IMR-90 (cell line): Measurements from ENCODE around the gene CWF19L2. TPM values are rescaled to one million over a fixed set of nuclear protein-coding genes. Genes with fewer than 3 reads are reported as not detected.

Experiments used
- ATAC-seq: fragments of 200-7000 bp; cut with Tn5 transposase; 2 replicates; pipeline ENCODE4 v1.9.1; 2020; ENCODE audit warnings: low read depth, mild to moderate bottlenecking, moderate library complexity
- BruUV-seq: library from RNA; stranded (reverse); fragments of 400-500 nt; replicated peaks from 2 replicates; lab custom pipeline; 2021; lab: Mats Ljungman, UMichigan
- CTCF ChIA-PET: fragments of 300-600 bp; formaldehyde crosslinking; extraction: SDS; loops from one replicate; lab custom pipeline; 2021; ENCODE audit warnings: antibody characterized with exemption; lab: Yijun Ruan, JAX
- POLR2A ChIA-PET: fragments of 300-600 bp; sonication (Branson Sonifier 250); formaldehyde crosslinking; loops from one replicate; lab custom pipeline; 2022; ENCODE audit warnings: antibody characterized with exemption; ENCODE audit not compliant: unreplicated experiment; lab: Charles Lee
- DNase-seq: peaks from one replicate; pipeline ENCODE4 v3.0.0; 2013
- H2AFZ ChIP-seq: replicated peaks from 2 replicates; pipeline ENCODE3; 2013; ENCODE audit warnings: low read length, mild to moderate bottlenecking; ENCODE audit not compliant: poor library complexity
- H2AK5ac ChIP-seq: 2 replicates; pipeline ENCODE4 v1.6.1; 2013; ENCODE audit warnings: low read depth, low read length, inconsistent platforms
- H2AK9ac ChIP-seq: replicated peaks from 2 replicates; pipeline ENCODE3; 2013; ENCODE audit warnings: mild to moderate bottlenecking, low read depth, low read length, moderate library complexity; ENCODE audit not compliant: poor library complexity
- H2BK120ac ChIP-seq: 2 replicates; pipeline ENCODE4 v1.6.1; 2013; ENCODE audit warnings: low read depth, low read length, inconsistent platforms
- H2BK15ac ChIP-seq: 3 replicates; pipeline ENCODE4 v1.6.1; 2013; ENCODE audit warnings: low read depth, low read length, inconsistent platforms
- H2BK20ac ChIP-seq: 2 replicates; pipeline ENCODE4 v1.6.1; 2013; ENCODE audit warnings: low read depth, mild to moderate bottlenecking, inconsistent platforms, low read length, moderate library complexity
- H2BK5ac ChIP-seq: 2 replicates; pipeline ENCODE4 v1.6.1; 2013; ENCODE audit warnings: mild to moderate bottlenecking, low read depth, low read length, inconsistent platforms; ENCODE audit not compliant: poor library complexity, severe bottlenecking
- H3K14ac ChIP-seq: replicated peaks from 2 replicates; pipeline ENCODE4 v1.6.1; 2013; ENCODE audit warnings: low read depth, low read length, inconsistent platforms
- H3K18ac ChIP-seq: 2 replicates; pipeline ENCODE4 v1.6.1; 2013; ENCODE audit warnings: low read depth, low read length, control low read depth
- H3K23ac ChIP-seq: 2 replicates; pipeline ENCODE4 v1.6.1; 2013; ENCODE audit warnings: low read depth, low read length, inconsistent platforms
- H3K27ac ChIP-seq: 2 replicates; pipeline ENCODE4 v1.5.1; 2013; ENCODE audit warnings: mild to moderate bottlenecking, control low read depth, low read length; ENCODE audit not compliant: insufficient read depth
- H3K27me3 ChIP-seq: 2 replicates; pipeline ENCODE4 v1.6.1; 2013; ENCODE audit warnings: low read length; ENCODE audit not compliant: control insufficient read depth, insufficient read depth
- H3K36me3 ChIP-seq: 2 replicates; pipeline ENCODE4 v1.6.1; 2013; ENCODE audit warnings: low read length, mixed read lengths; ENCODE audit not compliant: control insufficient read depth, insufficient read depth
- H3K4ac ChIP-seq: 2 replicates; pipeline ENCODE4 v1.6.1; 2013; ENCODE audit warnings: low read depth, low read length, inconsistent platforms
- H3K4me1 ChIP-seq: 2 replicates; pipeline ENCODE4 v1.6.1; 2013; ENCODE audit warnings: low read length, mixed read lengths; ENCODE audit not compliant: control insufficient read depth, insufficient read depth
- H3K4me2 ChIP-seq: 2 replicates; pipeline ENCODE4 v1.6.1; 2013; ENCODE audit warnings: low read depth, mild to moderate bottlenecking, control low read depth, low read length, moderate library complexity
- H3K4me3 ChIP-seq: 2 replicates; pipeline ENCODE4 v1.5.1; 2013; ENCODE audit warnings: low read depth, mild to moderate bottlenecking, control low read depth, low read length, moderate library complexity; ENCODE audit not compliant: insufficient read depth
- H3K56ac ChIP-seq: 2 replicates; pipeline ENCODE4 v1.6.1; 2013; ENCODE audit warnings: low read length, inconsistent platforms; ENCODE audit not compliant: insufficient read depth; ENCODE audit errors: extremely low read depth
- H3K79me1 ChIP-seq, 2 experiments: 2 replicates each; pipeline ENCODE4 v1.6.1; 2013; ENCODE audit warnings: low read length in 2 of 2, inconsistent platforms in 1 of 2, low read depth in 1 of 2
- H3K9ac ChIP-seq: 2 replicates; pipeline ENCODE4 v1.6.1; 2013; ENCODE audit warnings: low read depth, low read length, control low read depth
- H3K9me1 ChIP-seq: 2 replicates; pipeline ENCODE4 v1.6.1; 2013; ENCODE audit warnings: low read length, inconsistent platforms; ENCODE audit not compliant: insufficient read depth
- H3K9me3 ChIP-seq: 2 replicates; pipeline ENCODE4 v1.6.1; 2013; ENCODE audit warnings: low read length; ENCODE audit not compliant: control insufficient read depth, insufficient read depth
- H4K20me1 ChIP-seq: 2 replicates; pipeline ENCODE4 v1.6.1; 2013; ENCODE audit warnings: low read length, inconsistent platforms; ENCODE audit not compliant: insufficient read depth
- H4K5ac ChIP-seq: 2 replicates; pipeline ENCODE4 v1.6.1; 2013; ENCODE audit warnings: mild to moderate bottlenecking, low read depth, low read length, control low read depth
- H4K8ac ChIP-seq, 2 experiments: 2 replicates each; pipeline ENCODE4 v1.6.1; 2013; ENCODE audit warnings: low read depth in 2 of 2, low read length in 2 of 2, control low read depth in 1 of 2, inconsistent platforms in 1 of 2
- H4K91ac ChIP-seq: 2 replicates; pipeline ENCODE4 v1.6.1; 2013; ENCODE audit warnings: low read depth, low read length, inconsistent platforms; ENCODE audit not compliant: insufficient read depth
- BHLHE40 ChIP-seq: fragments of 150-350 bp; IDR thresholded peaks from 2 replicates; pipeline ENCODE4 v1.6.1; 2016; ENCODE audit warnings: mild to moderate bottlenecking, low read depth, low read length
- CEBPB ChIP-seq: IDR thresholded peaks from 2 replicates; pipeline ENCODE4 v1.6.1; 2012; ENCODE audit warnings: low read depth, low read length, improper control_type of control experiment
- CHD1 ChIP-seq: IDR thresholded peaks from 2 replicates; pipeline ENCODE4 v1.6.1; 2012; ENCODE audit warnings: low read depth, low read length, improper control_type of control experiment
- CTCF ChIP-seq: conservative IDR thresholded peaks from 2 replicates; pipeline ENCODE4 v1.5.1; 2012; ENCODE audit warnings: mild to moderate bottlenecking, low read depth, low read length, improper control_type of control experiment
- FOS ChIP-seq: fragments of 150-350 bp; IDR thresholded peaks from 2 replicates; pipeline ENCODE4 v1.6.1; 2016; ENCODE audit warnings: low read depth, low read length
- MAFK ChIP-seq: IDR thresholded peaks from 2 replicates; pipeline ENCODE4 v1.6.1; 2012; ENCODE audit warnings: low read depth, low read length, improper control_type of control experiment
- MAZ ChIP-seq: IDR thresholded peaks from 2 replicates; pipeline ENCODE4 v1.6.1; 2012; ENCODE audit warnings: low read depth, mild to moderate bottlenecking, low read length, improper control_type of control experiment, moderate library complexity, borderline replicate concordance
- MXI1 ChIP-seq: IDR thresholded peaks from 2 replicates; pipeline ENCODE4 v1.6.1; 2012; ENCODE audit warnings: low read depth, mild to moderate bottlenecking, low read length, moderate library complexity, borderline replicate concordance
- NFE2L2 ChIP-seq: fragments of 150-350 bp; IDR thresholded peaks from 2 replicates; pipeline ENCODE4 v1.6.1; 2016; ENCODE audit warnings: low read depth, mild to moderate bottlenecking, low read length
- POLR2A ChIP-seq: IDR thresholded peaks from 2 replicates; pipeline ENCODE4 v1.6.1; 2012; ENCODE audit warnings: mild to moderate bottlenecking, low read depth, low read length
- RAD21 ChIP-seq: IDR thresholded peaks from 2 replicates; pipeline ENCODE4 v1.6.1; 2012; ENCODE audit warnings: low read length, improper control_type of control experiment
- RCOR1 ChIP-seq: IDR thresholded peaks from 2 replicates; pipeline ENCODE4 v1.6.1; 2012; ENCODE audit warnings: mild to moderate bottlenecking, low read length, improper control_type of control experiment; ENCODE audit not compliant: insufficient replicate concordance
- RFX5 ChIP-seq: IDR thresholded peaks from 2 replicates; pipeline ENCODE4 v1.8.0; 2012; ENCODE audit warnings: low read depth, mild to moderate bottlenecking, low read length, moderate library complexity
- SMC3 ChIP-seq: fragments of 150-350 bp; IDR thresholded peaks from 2 replicates; pipeline ENCODE4 v1.6.1; 2016; ENCODE audit warnings: low read depth, mild to moderate bottlenecking, antibody characterized with exemption, low read length, moderate library complexity
- WGBS, 2 experiments: methylation state at CpG; one replicate each; pipeline versions ENCODE4 v1.1.5 to v1.1.7; 2013; ENCODE audit warnings: missing lambda C conversion rate in 2 of 2; ENCODE audit not compliant: insufficient read length in 1 of 2; ENCODE audit errors: extremely low coverage in 2 of 2; 5-methylcytosine and 5-hydroxymethylcytosine counted together
- dilution Hi-C: fragments of 300-500 bp; cut with HindIII; formaldehyde crosslinking; loops from one replicate; pipeline ENCODE4 v1.14.3; 2018; ENCODE audit warnings: low sequenced_read_pairs; ENCODE audit not compliant: unreplicated experiment
- in situ Hi-C: fragments of 300-500 bp; cut with MboI; formaldehyde crosslinking; loops from 3 replicates; pipeline ENCODE4 v1.14.3; 2019; ENCODE audit warnings: low sequenced_read_pairs, inconsistent platforms, mixed read lengths
- intact Hi-C: fragments of 100-400 bp; cut with micrococcal nuclease; formaldehyde crosslinking; loops from 2 replicates; pipeline ENCODE4 v1.10.0; 2022
- polyA plus RNA-seq, 3 experiments: library from polyadenylated mRNA; depleted of rRNA; stranded (reverse); fragments of >200 nt; gene quantifications; 2 replicates each; pipeline ENCODE4 v1.2.3, GENCODE V29; 2012; ENCODE audit warnings: low replicate concordance in 1 of 3
- total RNA-seq: library from RNA; depleted of rRNA; stranded (reverse); fragments of >200 nt; gene quantifications from 2 replicates; pipeline ENCODE4 v1.2.3, GENCODE V29; 2012
- TF ChIP-seq, protein P1 (sequence below): fragments of 150-350 bp; IDR thresholded peaks from 2 replicates; pipeline ENCODE4 v1.6.1; 2017; ENCODE audit warnings: mild to moderate bottlenecking, antibody characterized with exemption, low read length, low read depth
- TF ChIP-seq, protein P2 (sequence below): fragments of 150-350 bp; IDR thresholded peaks from 2 replicates; pipeline ENCODE4 v1.6.1; 2016; ENCODE audit warnings: low read depth, mild to moderate bottlenecking, low read length, moderate library complexity, borderline replicate concordance

The CWF19L2 gene
- total and polyA plus RNA-seq, 2 of the 4 experiments (the other 2 are of a cell fraction) = 1.7 to 3.8 TPM

GRCh38 chr11:107384144-107384852 is 73.3 kb downstream of the CWF19L2 start:
- Histone ChIP-seq H2BK20ac (no peak overlapping the region), H3K9me3 (no peaks in the 10 kb centered on the region), H2BK120ac (no peak overlapping the region), H2AFZ (no peak overlapping the region), H2BK5ac (no peak overlapping the region), H3K4ac (no peak overlapping the region), H3K36me3 (no peaks in the 10 kb centered on the region; the same call in 1 of the 2 replicates), H4K91ac (no peak overlapping the region), H3K79me1 (no peaks in the 10 kb centered on the region), H2AK9ac (no peak overlapping the region), H3K27ac (no peak overlapping the region), H4K5ac (no peak overlapping the region), H3K56ac (no peak overlapping the region), H3K4me3 (no peak overlapping the region), H3K23ac (no peak overlapping the region), H2BK15ac (no peak overlapping the region), H3K27me3 (no peaks in the 10 kb centered on the region), H3K14ac (no peak overlapping the region), H4K8ac (no peak overlapping the region), H3K9me1 (no peaks in the 10 kb centered on the region), H3K4me2 (no peak overlapping the region), H3K9ac (no peak overlapping the region), H3K18ac (no peak overlapping the region), H4K20me1 (no peaks in the 10 kb centered on the region), H3K4me1 (no peaks in the 10 kb centered on the region), H2AK5ac (no peak overlapping the region)
- no CpG with 5 or more reads among the region's 1 CpG for WGBS, 2 experiments
- in situ Hi-C loops = no loop called here
- no peak for TF ChIP-seq RAD21
- TF ChIP-seq FOS = no peak
- TF ChIP-seq, protein P1, sequence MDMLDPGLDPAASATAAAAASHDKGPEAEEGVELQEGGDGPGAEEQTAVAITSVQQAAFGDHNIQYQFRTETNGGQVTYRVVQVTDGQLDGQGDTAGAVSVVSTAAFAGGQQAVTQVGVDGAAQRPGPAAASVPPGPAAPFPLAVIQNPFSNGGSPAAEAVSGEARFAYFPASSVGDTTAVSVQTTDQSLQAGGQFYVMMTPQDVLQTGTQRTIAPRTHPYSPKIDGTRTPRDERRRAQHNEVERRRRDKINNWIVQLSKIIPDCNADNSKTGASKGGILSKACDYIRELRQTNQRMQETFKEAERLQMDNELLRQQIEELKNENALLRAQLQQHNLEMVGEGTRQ = no peak
- no peak for TF ChIP-seq MAZ
- TF ChIP-seq CEBPB = no peak
- no peak for TF ChIP-seq NFE2L2
- no peak for TF ChIP-seq POLR2A
- TF ChIP-seq SMC3 = no peak
- no peak for TF ChIP-seq BHLHE40
- TF ChIP-seq CTCF = no peak
- TF ChIP-seq MAFK = no peak
- TF ChIP-seq, protein P2, sequence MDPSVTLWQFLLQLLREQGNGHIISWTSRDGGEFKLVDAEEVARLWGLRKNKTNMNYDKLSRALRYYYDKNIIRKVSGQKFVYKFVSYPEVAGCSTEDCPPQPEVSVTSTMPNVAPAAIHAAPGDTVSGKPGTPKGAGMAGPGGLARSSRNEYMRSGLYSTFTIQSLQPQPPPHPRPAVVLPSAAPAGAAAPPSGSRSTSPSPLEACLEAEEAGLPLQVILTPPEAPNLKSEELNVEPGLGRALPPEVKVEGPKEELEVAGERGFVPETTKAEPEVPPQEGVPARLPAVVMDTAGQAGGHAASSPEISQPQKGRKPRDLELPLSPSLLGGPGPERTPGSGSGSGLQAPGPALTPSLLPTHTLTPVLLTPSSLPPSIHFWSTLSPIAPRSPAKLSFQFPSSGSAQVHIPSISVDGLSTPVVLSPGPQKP = no peak
- TF ChIP-seq CHD1 = no peak
- TF ChIP-seq RCOR1 = no peak
- no peak for TF ChIP-seq MXI1
- no peak for TF ChIP-seq RFX5
- ChIA-PET POLR2A (no interaction called here), CTCF (interaction anchor here (0.8 kb wide), 1 partner anchor 16 kb away, joined by 3 read pairs; no protein-coding TSS in a partner anchor)
- dilution Hi-C loops = no loop called here
- intact Hi-C loops = no loop called here
- ATAC-seq = no peak
- BruUV-seq = no TSS peak
- DNase-seq = no peak
